ENCODE measurements around the gene PRKN.
"Not testable (repeated sequence)": the region's sequence is repeated elsewhere in the genome, so short reads cannot be mapped to it uniquely, and the experiment has no call there.

Gene PRKN

GRCh38 chr6:162679681-162680080, 47.9 kb downstream of the PRKN start:
- no peak overlapping the region for H3K4me3 ChIP-seq (ENCODE audit: low read depth, low read length)
- TF ChIP-seq CTCF (IDR thresholded peaks at IDR 0.05; ENCODE audit: low read depth, low read length): no peak
- DNase-seq (ENCODE audit: low read depth, low spot score): no peak
- in situ Hi-C loops (cut with HindIII; ENCODE audit: low sequenced_read_pairs): no loop called here

GRCh38 chr6:162678896-162679295, 48.7 kb downstream of the PRKN start:
- H3K4me3 ChIP-seq (ENCODE audit: low read depth, low read length); in situ Hi-C loops (cut with HindIII; ENCODE audit: low sequenced_read_pairs): not testable (repeated sequence)

GRCh38 chr6:162675503-162675902, 52.1 kb downstream of the PRKN start:
- in situ Hi-C loops (cut with HindIII; ENCODE audit: low sequenced_read_pairs): no loop called here
- DNase-seq (ENCODE audit: low read depth, low spot score): no peak
- no peak overlapping the region for H3K4me3 ChIP-seq (ENCODE audit: low read depth, low read length)
- TF ChIP-seq CTCF (IDR thresholded peaks at IDR 0.05; ENCODE audit: low read depth, low read length): no peak

More at GRCh38 chr6:162678896-162679295, 48.7 kb downstream of the PRKN start:
- DNase-seq (ENCODE audit: low read depth, low spot score): not testable (repeated sequence)

- no peak for DNase-seq (ENCODE audit: low read depth, low spot score)
- TF ChIP-seq CTCF (IDR thresholded peaks at IDR 0.05; ENCODE audit: low read depth, low read length): no peak
- H3K4me3 ChIP-seq (ENCODE audit: low read depth, low read length): no peak overlapping the region
- in situ Hi-C loops (cut with HindIII; ENCODE audit: low sequenced_read_pairs): no loop called here
These were observed 53.1 kb downstream of the PRKN start for GRCh38 chr6:162674452-162674851.

GRCh38 chr6:162671580-162672165, 55.9 kb downstream of the PRKN start:
- TF ChIP-seq CTCF (IDR thresholded peaks at IDR 0.05; ENCODE audit: low read depth, low read length): no peak
- H3K4me3 ChIP-seq (ENCODE audit: low read depth, low read length): no peak overlapping the region
- in situ Hi-C loops (cut with HindIII; ENCODE audit: low sequenced_read_pairs): no loop called here
- no peak for DNase-seq (ENCODE audit: low read depth, low spot score)

GRCh38 chr6:162670345-162670744, 57.2 kb downstream of the PRKN start:
- no peak for DNase-seq (ENCODE audit: low read depth, low spot score)
- no peak overlapping the region for H3K4me3 ChIP-seq (ENCODE audit: low read depth, low read length)
- no peak for TF ChIP-seq CTCF (IDR thresholded peaks at IDR 0.05; ENCODE audit: low read depth, low read length)
- in situ Hi-C loops (cut with HindIII; ENCODE audit: low sequenced_read_pairs): no loop called here

GRCh38 chr6:162666246-162666645, 61.3 kb downstream of the PRKN start:
- no peak overlapping the region for H3K4me3 ChIP-seq (ENCODE audit: low read depth, low read length)
- DNase-seq (ENCODE audit: low read depth, low spot score): no peak
- no peak for TF ChIP-seq CTCF (IDR thresholded peaks at IDR 0.05; ENCODE audit: low read depth, low read length)
- in situ Hi-C loops (cut with HindIII; ENCODE audit: low sequenced_read_pairs): no loop called here

All from astrocyte of the spinal cord (primary cell).